IMR-90 (cell line): ENCODE measurements around the gene ZXDC. TPM values are rescaled to one million over a fixed set of nuclear protein-coding genes. Genes with fewer than 3 reads are reported as not detected.

Experiments used
- ATAC-seq: fragments of 200-7000 bp; cut with Tn5 transposase; 2 replicates; pipeline ENCODE4 v1.9.1; 2020; ENCODE audit warnings: low read depth, mild to moderate bottlenecking, moderate library complexity
- BruUV-seq: library from RNA; stranded (reverse); fragments of 400-500 nt; replicated peaks from 2 replicates; lab custom pipeline; 2021; lab: Mats Ljungman, UMichigan
- CTCF ChIA-PET: fragments of 300-600 bp; formaldehyde crosslinking; extraction: SDS; loops from one replicate; lab custom pipeline; 2021; ENCODE audit warnings: antibody characterized with exemption; lab: Yijun Ruan, JAX
- POLR2A ChIA-PET: fragments of 300-600 bp; sonication (Branson Sonifier 250); formaldehyde crosslinking; loops from one replicate; lab custom pipeline; 2022; ENCODE audit warnings: antibody characterized with exemption; ENCODE audit not compliant: unreplicated experiment; lab: Charles Lee
- DNase-seq: peaks from one replicate; pipeline ENCODE4 v3.0.0; 2013
- H2AFZ ChIP-seq: replicated peaks from 2 replicates; pipeline ENCODE3; 2013; ENCODE audit warnings: low read length, mild to moderate bottlenecking; ENCODE audit not compliant: poor library complexity
- H2AK5ac ChIP-seq: 2 replicates; pipeline ENCODE4 v1.6.1; 2013; ENCODE audit warnings: low read depth, low read length, inconsistent platforms
- H2AK9ac ChIP-seq: replicated peaks from 2 replicates; pipeline ENCODE3; 2013; ENCODE audit warnings: mild to moderate bottlenecking, low read depth, low read length, moderate library complexity; ENCODE audit not compliant: poor library complexity
- H2BK120ac ChIP-seq: 2 replicates; pipeline ENCODE4 v1.6.1; 2013; ENCODE audit warnings: low read depth, low read length, inconsistent platforms
- H2BK15ac ChIP-seq: 3 replicates; pipeline ENCODE4 v1.6.1; 2013; ENCODE audit warnings: low read depth, low read length, inconsistent platforms
- H2BK20ac ChIP-seq: 2 replicates; pipeline ENCODE4 v1.6.1; 2013; ENCODE audit warnings: low read depth, mild to moderate bottlenecking, inconsistent platforms, low read length, moderate library complexity
- H2BK5ac ChIP-seq: 2 replicates; pipeline ENCODE4 v1.6.1; 2013; ENCODE audit warnings: mild to moderate bottlenecking, low read depth, low read length, inconsistent platforms; ENCODE audit not compliant: poor library complexity, severe bottlenecking
- H3K14ac ChIP-seq: replicated peaks from 2 replicates; pipeline ENCODE4 v1.6.1; 2013; ENCODE audit warnings: low read depth, low read length, inconsistent platforms
- H3K18ac ChIP-seq: 2 replicates; pipeline ENCODE4 v1.6.1; 2013; ENCODE audit warnings: low read depth, low read length, control low read depth
- H3K23ac ChIP-seq: 2 replicates; pipeline ENCODE4 v1.6.1; 2013; ENCODE audit warnings: low read depth, low read length, inconsistent platforms
- H3K27ac ChIP-seq: 2 replicates; pipeline ENCODE4 v1.5.1; 2013; ENCODE audit warnings: mild to moderate bottlenecking, control low read depth, low read length; ENCODE audit not compliant: insufficient read depth
- H3K27me3 ChIP-seq: 2 replicates; pipeline ENCODE4 v1.6.1; 2013; ENCODE audit warnings: low read length; ENCODE audit not compliant: control insufficient read depth, insufficient read depth
- H3K36me3 ChIP-seq: 2 replicates; pipeline ENCODE4 v1.6.1; 2013; ENCODE audit warnings: low read length, mixed read lengths; ENCODE audit not compliant: control insufficient read depth, insufficient read depth
- H3K4ac ChIP-seq: 2 replicates; pipeline ENCODE4 v1.6.1; 2013; ENCODE audit warnings: low read depth, low read length, inconsistent platforms
- H3K4me1 ChIP-seq: 2 replicates; pipeline ENCODE4 v1.6.1; 2013; ENCODE audit warnings: low read length, mixed read lengths; ENCODE audit not compliant: control insufficient read depth, insufficient read depth
- H3K4me2 ChIP-seq: 2 replicates; pipeline ENCODE4 v1.6.1; 2013; ENCODE audit warnings: low read depth, mild to moderate bottlenecking, control low read depth, low read length, moderate library complexity
- H3K4me3 ChIP-seq: 2 replicates; pipeline ENCODE4 v1.5.1; 2013; ENCODE audit warnings: low read depth, mild to moderate bottlenecking, control low read depth, low read length, moderate library complexity; ENCODE audit not compliant: insufficient read depth
- H3K56ac ChIP-seq: 2 replicates; pipeline ENCODE4 v1.6.1; 2013; ENCODE audit warnings: low read length, inconsistent platforms; ENCODE audit not compliant: insufficient read depth; ENCODE audit errors: extremely low read depth
- H3K79me1 ChIP-seq, 2 experiments: 2 replicates each; pipeline ENCODE4 v1.6.1; 2013; ENCODE audit warnings: low read length in 2 of 2, inconsistent platforms in 1 of 2, low read depth in 1 of 2
- H3K9ac ChIP-seq: 2 replicates; pipeline ENCODE4 v1.6.1; 2013; ENCODE audit warnings: low read depth, low read length, control low read depth
- H3K9me1 ChIP-seq: 2 replicates; pipeline ENCODE4 v1.6.1; 2013; ENCODE audit warnings: low read length, inconsistent platforms; ENCODE audit not compliant: insufficient read depth
- H3K9me3 ChIP-seq: 2 replicates; pipeline ENCODE4 v1.6.1; 2013; ENCODE audit warnings: low read length; ENCODE audit not compliant: control insufficient read depth, insufficient read depth
- H4K20me1 ChIP-seq: 2 replicates; pipeline ENCODE4 v1.6.1; 2013; ENCODE audit warnings: low read length, inconsistent platforms; ENCODE audit not compliant: insufficient read depth
- H4K5ac ChIP-seq: 2 replicates; pipeline ENCODE4 v1.6.1; 2013; ENCODE audit warnings: mild to moderate bottlenecking, low read depth, low read length, control low read depth
- H4K8ac ChIP-seq, 2 experiments: 2 replicates each; pipeline ENCODE4 v1.6.1; 2013; ENCODE audit warnings: low read depth in 2 of 2, low read length in 2 of 2, control low read depth in 1 of 2, inconsistent platforms in 1 of 2
- H4K91ac ChIP-seq: 2 replicates; pipeline ENCODE4 v1.6.1; 2013; ENCODE audit warnings: low read depth, low read length, inconsistent platforms; ENCODE audit not compliant: insufficient read depth
- CHD1 ChIP-seq: IDR thresholded peaks from 2 replicates; pipeline ENCODE4 v1.6.1; 2012; ENCODE audit warnings: low read depth, low read length, improper control_type of control experiment
- MXI1 ChIP-seq: IDR thresholded peaks from 2 replicates; pipeline ENCODE4 v1.6.1; 2012; ENCODE audit warnings: low read depth, mild to moderate bottlenecking, low read length, moderate library complexity, borderline replicate concordance
- RCOR1 ChIP-seq: IDR thresholded peaks from 2 replicates; pipeline ENCODE4 v1.6.1; 2012; ENCODE audit warnings: mild to moderate bottlenecking, low read length, improper control_type of control experiment; ENCODE audit not compliant: insufficient replicate concordance
- WGBS, 2 experiments: methylation state at CpG; one replicate each; pipeline versions ENCODE4 v1.1.5 to v1.1.7; 2013; ENCODE audit warnings: missing lambda C conversion rate in 2 of 2; ENCODE audit not compliant: insufficient read length in 1 of 2; ENCODE audit errors: extremely low coverage in 2 of 2; 5-methylcytosine and 5-hydroxymethylcytosine counted together
- dilution Hi-C: fragments of 300-500 bp; cut with HindIII; formaldehyde crosslinking; loops from one replicate; pipeline ENCODE4 v1.14.3; 2018; ENCODE audit warnings: low sequenced_read_pairs; ENCODE audit not compliant: unreplicated experiment
- in situ Hi-C: fragments of 300-500 bp; cut with MboI; formaldehyde crosslinking; loops from 3 replicates; pipeline ENCODE4 v1.14.3; 2019; ENCODE audit warnings: low sequenced_read_pairs, inconsistent platforms, mixed read lengths
- intact Hi-C: fragments of 100-400 bp; cut with micrococcal nuclease; formaldehyde crosslinking; loops from 2 replicates; pipeline ENCODE4 v1.10.0; 2022
- polyA plus RNA-seq, 3 experiments: library from polyadenylated mRNA; depleted of rRNA; stranded (reverse); fragments of >200 nt; gene quantifications; 2 replicates each; pipeline ENCODE4 v1.2.3, GENCODE V29; 2012; ENCODE audit warnings: low replicate concordance in 1 of 3
- total RNA-seq: library from RNA; depleted of rRNA; stranded (reverse); fragments of >200 nt; gene quantifications from 2 replicates; pipeline ENCODE4 v1.2.3, GENCODE V29; 2012

The ZXDC gene
- total and polyA plus RNA-seq, 2 of the 4 experiments (the other 2 are of a cell fraction), result 11.5 to 14.3 TPM

DNA sequence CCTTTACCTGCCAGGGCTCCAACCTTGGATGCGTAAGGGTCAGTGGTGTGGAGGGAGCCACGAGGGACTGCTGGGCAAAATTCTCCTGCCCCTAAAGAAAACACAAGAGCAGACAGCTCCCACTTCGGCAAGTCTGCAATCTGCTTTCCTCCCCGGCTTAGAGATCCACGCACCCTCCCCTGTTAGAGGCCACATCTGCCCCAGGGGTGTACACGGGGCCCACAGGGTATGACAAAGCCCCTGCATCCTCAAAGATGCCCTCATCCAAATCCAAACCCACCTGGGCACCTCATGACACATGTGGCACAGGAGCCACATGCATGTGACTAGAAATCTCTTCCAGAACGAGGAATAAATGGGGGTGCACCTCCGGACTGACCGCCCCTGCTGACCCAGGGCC lies 25.5 kb downstream of the ZXDC start:
- ATAC-seq, result no peak

More for the DNA sequence above, 25.5 kb downstream of the ZXDC start:
- Histone ChIP-seq H3K9ac (no peak overlapping the region), H4K5ac (no peak overlapping the region), H3K27ac (no peak overlapping the region), H4K8ac (no peak overlapping the region), H3K18ac (no peak overlapping the region), H4K20me1 (peaks cover 11% of the 10 kb centered on the region; the same call in 1 of the 2 replicates), H3K9me1 (peaks cover 19% of the 10 kb centered on the region; the same call in 1 of the 2 replicates), H3K23ac (no peak overlapping the region), H3K14ac (no peak overlapping the region), H3K9me3 (no peaks in the 10 kb centered on the region), H3K4ac (no peak overlapping the region), H4K91ac (no peak overlapping the region), H2BK120ac (no peak overlapping the region), H3K4me2 (no peak overlapping the region), H2BK5ac (no peak overlapping the region), H2BK20ac (no peak overlapping the region), H3K27me3 (no peaks in the 10 kb centered on the region), H3K79me1 (peaks cover 3 to 13% of the 10 kb centered on the region in 2 experiments; a peak in 3 of 4 replicates), H3K36me3 (peaks cover 12% of the 10 kb centered on the region), H2AK9ac (no peak overlapping the region), H3K4me3 (no peak overlapping the region), H2BK15ac (no peak overlapping the region), H2AK5ac (no peak overlapping the region), H3K4me1 (peaks cover 9% of the 10 kb centered on the region), H3K56ac (no peak overlapping the region), H2AFZ (no peak overlapping the region)
- in situ Hi-C loops (no loop called here), dilution Hi-C loops (no loop called here), intact Hi-C loops (no loop called here)
- DNase-seq, result no peak
- BruUV-seq, result no TSS peak
- POLR2A ChIA-PET, result no interaction called here
- CTCF ChIA-PET, result no interaction called here
- 61% methylated on average over 3 of the region's 9 CpGs; no CpG with 5 or more reads in 1 of the 2 experiments for WGBS, 2 experiments
- TF ChIP-seq MXI1 (no peak), RCOR1 (no peak), CHD1 (no peak)
